ENCODE data around the gene SLC12A7. TPM values are rescaled to one million over a fixed set of nuclear protein-coding genes. Genes with fewer than 3 reads are reported as not detected.

SLC12A7 gene
- total and polyA plus RNA-seq, 2 of the 13 experiments (the other 11 are each of a cell fraction or from before 2014, with no cell fraction given): 14.0 to 18.5 TPM

- TF ChIP-seq ZNF513 (CRISPR knock-in tag; conservative IDR thresholded peaks at IDR 0.05) (no peak), ATF2 (CRISPR knock-in tag; IDR thresholded peaks at IDR 0.05) (no peak), PBX3 (CRISPR knock-in tag; IDR thresholded peaks at IDR 0.05; ENCODE audit: borderline replicate concordance) (no peak), MNT (IDR thresholded peaks at IDR 0.05) (peak; percentile 87), TRIM24 (CRISPR knock-in tag; IDR thresholded peaks at IDR 0.05) (no peak), EED (CRISPR knock-in tag; IDR thresholded peaks at IDR 0.05) (no peak), ZNF841 (CRISPR knock-in tag; IDR thresholded peaks at IDR 0.05; ENCODE audit: borderline replicate concordance) (no peak), ZNF124 (CRISPR knock-in tag; IDR thresholded peaks at IDR 0.05) (no peak), ZSCAN29 (CRISPR knock-in tag; conservative IDR thresholded peaks at IDR 0.05) (no peak), RAD21 (CRISPR knock-in tag; IDR thresholded peaks at IDR 0.05) (no peak; the same call in 1 of the 2 replicates), ZBTB46 (CRISPR knock-in tag; IDR thresholded peaks at IDR 0.05; ENCODE audit: borderline replicate concordance) (no peak), SALL1 (CRISPR knock-in tag; IDR thresholded peaks at IDR 0.05) (no peak), NBN (conservative IDR thresholded peaks at IDR 0.05) (no peak), ZNF17 (CRISPR knock-in tag; IDR thresholded peaks at IDR 0.05) (no peak), ZNF281 (CRISPR knock-in tag; IDR thresholded peaks at IDR 0.05; ENCODE audit: borderline replicate concordance) (no peak), KLF15 (CRISPR knock-in tag; IDR thresholded peaks at IDR 0.05; ENCODE audit: borderline replicate concordance) (no peak), PRMT3 (CRISPR knock-in tag; IDR thresholded peaks at IDR 0.05; ENCODE audit: borderline replicate concordance, low read depth) (0 out of 2 replicates have a peak, but pooled peaks have one; percentile 9), EEA1 (CRISPR knock-in tag; IDR thresholded peaks at IDR 0.05; ENCODE audit: borderline replicate concordance) (no peak)
Observed at GRCh38 chr5:1108023-1108864, 3.6 kb downstream of the SLC12A7 start (continued).
